Measurements from ENCODE around the gene SLC41A3. TPM values are rescaled to one million over a fixed set of nuclear protein-coding genes. Genes with fewer than 3 reads are reported as not detected.

Gene SLC41A3
- total and polyA plus RNA-seq, 10 of the 15 experiments (the other 5 are each of a cell fraction or from before 2014, with no cell fraction given), result 8.3 to 29.5 (median 16.7) TPM

- Histone ChIP-seq H3K27ac (ENCODE audit: control insufficient read depth, insufficient read depth) (no peak overlapping the region), H2AFZ (ENCODE audit: control insufficient read depth, low read depth, low read length) (no peak overlapping the region), H3K4me2 (ENCODE audit: control insufficient read depth, insufficient read depth) (no peak overlapping the region), H3K36me3 (ENCODE audit: control insufficient read depth in 2 of 2, insufficient read depth in 2 of 2, low read length in 1 of 2) (no peaks in the 10 kb centered on the region), H4K20me1 (ENCODE audit: control insufficient read depth, insufficient read depth) (no peaks in the 10 kb centered on the region), H3K27me3 (replicated peaks in 1 of 2; ENCODE audit: control insufficient read depth in 2 of 2, insufficient read depth in 2 of 2, low read length in 1 of 2) (no peaks in the 10 kb centered on the region; a peak in 1 of 4 replicates), H3K9ac (ENCODE audit: control insufficient read depth, insufficient read depth, low read length) (no peak overlapping the region), H3K4me3 (no peak overlapping the region), H3K9me3 (replicated peaks; ENCODE audit: control insufficient read depth, insufficient read depth, low read length) (no peaks in the 10 kb centered on the region), H3K4me1 (ENCODE audit: control insufficient read depth, insufficient read depth, low read length) (no peaks in the 10 kb centered on the region), H3K79me2 (ENCODE audit: control insufficient read depth, insufficient read depth, low read length) (no peaks in the 10 kb centered on the region)
- in situ Hi-C loops (cut with MboI) (no loop called here), intact Hi-C loops (cut with micrococcal nuclease; ENCODE audit: unreplicated experiment) (no loop called here)
- FAIRE-seq (no peak), DNase-seq (ENCODE audit: low read depth, low spot score) (no peak), ATAC-seq (peak; percentile 94)
- BruUV-seq (replicated peaks), result no TSS peak
- 32% methylated on average over 9 of the region's 9 CpGs for WGBS (ENCODE audit: insufficient coverage, insufficient replicate concordance, low lambda C conversion rate, missing lambda C conversion rate)
- RAD21 ChIA-PET (ENCODE audit: unreplicated experiment), result no interaction called here
- TF ChIP-seq CBX5 (IDR thresholded peaks at IDR 0.05; ENCODE audit: low read depth) (no peak), MEF2B (IDR thresholded peaks at IDR 0.05; ENCODE audit: partially characterized antibody, poor library complexity, severe bottlenecking) (no peak), RAD21 (IDR thresholded peaks at IDR 0.05; ENCODE audit: insufficient read depth, low read depth, low read length) (peak; percentile 14; the same call in 1 of the 2 replicates)
- TF ChIP-seq, protein P1, sequence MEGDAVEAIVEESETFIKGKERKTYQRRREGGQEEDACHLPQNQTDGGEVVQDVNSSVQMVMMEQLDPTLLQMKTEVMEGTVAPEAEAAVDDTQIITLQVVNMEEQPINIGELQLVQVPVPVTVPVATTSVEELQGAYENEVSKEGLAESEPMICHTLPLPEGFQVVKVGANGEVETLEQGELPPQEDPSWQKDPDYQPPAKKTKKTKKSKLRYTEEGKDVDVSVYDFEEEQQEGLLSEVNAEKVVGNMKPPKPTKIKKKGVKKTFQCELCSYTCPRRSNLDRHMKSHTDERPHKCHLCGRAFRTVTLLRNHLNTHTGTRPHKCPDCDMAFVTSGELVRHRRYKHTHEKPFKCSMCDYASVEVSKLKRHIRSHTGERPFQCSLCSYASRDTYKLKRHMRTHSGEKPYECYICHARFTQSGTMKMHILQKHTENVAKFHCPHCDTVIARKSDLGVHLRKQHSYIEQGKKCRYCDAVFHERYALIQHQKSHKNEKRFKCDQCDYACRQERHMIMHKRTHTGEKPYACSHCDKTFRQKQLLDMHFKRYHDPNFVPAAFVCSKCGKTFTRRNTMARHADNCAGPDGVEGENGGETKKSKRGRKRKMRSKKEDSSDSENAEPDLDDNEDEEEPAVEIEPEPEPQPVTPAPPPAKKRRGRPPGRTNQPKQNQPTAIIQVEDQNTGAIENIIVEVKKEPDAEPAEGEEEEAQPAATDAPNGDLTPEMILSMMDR (IDR thresholded peaks at IDR 0.05 in 2 of 3, conservative IDR thresholded peaks at IDR 0.05 in 1 of 3; ENCODE audit: control insufficient read depth in 2 of 3, extremely low read depth in 1 of 3, insufficient read depth in 1 of 3, low read depth in 3 of 3, low read length in 3 of 3), result peak; percentile 22 to 48 (median 40)
- POLR2A ChIA-PET, result no interaction called here
- CTCF ChIA-PET, result interaction anchor here (0.6 kb wide), 1 partner anchor 1604 kb away, joined by 3 read pairs; no protein-coding TSS in a partner anchor
- SMC1A ChIA-PET (ENCODE audit: uncharacterized antibody, unreplicated experiment), result no interaction called here
Observed at GRCh38 chr3:126113733-126114442, 30.0 kb upstream of the SLC41A3 start.

DNA sequence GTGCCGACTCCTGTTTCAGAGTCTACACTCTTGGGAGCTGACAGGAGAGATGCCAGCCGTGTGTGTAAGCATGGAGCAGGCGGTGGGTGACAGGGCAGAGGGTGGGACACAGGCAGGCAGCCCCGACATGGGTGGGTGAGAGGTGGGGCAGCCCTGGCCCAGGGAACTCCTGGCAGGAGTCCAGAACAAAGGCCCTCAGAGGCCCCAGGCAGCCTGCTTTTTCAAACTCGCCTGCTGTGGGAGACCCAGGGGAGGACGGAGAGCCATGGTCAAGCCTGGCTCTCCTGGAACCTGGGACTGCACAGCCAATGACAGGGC, 29.3 kb upstream of the SLC41A3 start:
- in situ Hi-C loops (cut with MboI), result no loop called here
- Histone ChIP-seq H3K36me3 (ENCODE audit: control insufficient read depth in 2 of 2, insufficient read depth in 2 of 2, low read length in 1 of 2) (no peaks in the 10 kb centered on the region), H3K79me2 (ENCODE audit: control insufficient read depth, insufficient read depth, low read length) (no peaks in the 10 kb centered on the region), H3K4me1 (ENCODE audit: control insufficient read depth, insufficient read depth, low read length) (no peaks in the 10 kb centered on the region), H3K9ac (ENCODE audit: control insufficient read depth, insufficient read depth, low read length) (no peak overlapping the region), H2AFZ (ENCODE audit: control insufficient read depth, low read depth, low read length) (no peak overlapping the region), H3K4me3 (no peak overlapping the region), H3K4me2 (ENCODE audit: control insufficient read depth, insufficient read depth) (no peak overlapping the region), H3K27ac (ENCODE audit: control insufficient read depth, insufficient read depth) (no peak overlapping the region), H3K9me3 (replicated peaks; ENCODE audit: control insufficient read depth, insufficient read depth, low read length) (no peaks in the 10 kb centered on the region), H3K27me3 (replicated peaks in 1 of 2; ENCODE audit: control insufficient read depth in 2 of 2, insufficient read depth in 2 of 2, low read length in 1 of 2) (no peaks in the 10 kb centered on the region), H4K20me1 (ENCODE audit: control insufficient read depth, insufficient read depth) (no peaks in the 10 kb centered on the region)
- ATAC-seq, result no peak
- RAD21 ChIA-PET (ENCODE audit: unreplicated experiment), result no interaction called here
- no peak for FAIRE-seq
- 26% methylated on average over 5 of the region's 6 CpGs for WGBS (ENCODE audit: insufficient coverage, insufficient replicate concordance, low lambda C conversion rate, missing lambda C conversion rate)
- SMC1A ChIA-PET (ENCODE audit: uncharacterized antibody, unreplicated experiment), result no interaction called here
- POLR2A ChIA-PET, result no interaction called here
- intact Hi-C loops (cut with micrococcal nuclease; ENCODE audit: unreplicated experiment), result no loop called here
- no peak for DNase-seq (ENCODE audit: low read depth, low spot score)
- CTCF ChIA-PET, result no interaction called here
- BruUV-seq (replicated peaks), result no TSS peak
- TF ChIP-seq ETV6 (conservative IDR thresholded peaks at IDR 0.05 in 1 of 2, IDR thresholded peaks at IDR 0.05 in 1 of 2; ENCODE audit: borderline replicate concordance in 1 of 2, low read depth in 1 of 2), result no peak
- TF ChIP-seq, protein P2, sequence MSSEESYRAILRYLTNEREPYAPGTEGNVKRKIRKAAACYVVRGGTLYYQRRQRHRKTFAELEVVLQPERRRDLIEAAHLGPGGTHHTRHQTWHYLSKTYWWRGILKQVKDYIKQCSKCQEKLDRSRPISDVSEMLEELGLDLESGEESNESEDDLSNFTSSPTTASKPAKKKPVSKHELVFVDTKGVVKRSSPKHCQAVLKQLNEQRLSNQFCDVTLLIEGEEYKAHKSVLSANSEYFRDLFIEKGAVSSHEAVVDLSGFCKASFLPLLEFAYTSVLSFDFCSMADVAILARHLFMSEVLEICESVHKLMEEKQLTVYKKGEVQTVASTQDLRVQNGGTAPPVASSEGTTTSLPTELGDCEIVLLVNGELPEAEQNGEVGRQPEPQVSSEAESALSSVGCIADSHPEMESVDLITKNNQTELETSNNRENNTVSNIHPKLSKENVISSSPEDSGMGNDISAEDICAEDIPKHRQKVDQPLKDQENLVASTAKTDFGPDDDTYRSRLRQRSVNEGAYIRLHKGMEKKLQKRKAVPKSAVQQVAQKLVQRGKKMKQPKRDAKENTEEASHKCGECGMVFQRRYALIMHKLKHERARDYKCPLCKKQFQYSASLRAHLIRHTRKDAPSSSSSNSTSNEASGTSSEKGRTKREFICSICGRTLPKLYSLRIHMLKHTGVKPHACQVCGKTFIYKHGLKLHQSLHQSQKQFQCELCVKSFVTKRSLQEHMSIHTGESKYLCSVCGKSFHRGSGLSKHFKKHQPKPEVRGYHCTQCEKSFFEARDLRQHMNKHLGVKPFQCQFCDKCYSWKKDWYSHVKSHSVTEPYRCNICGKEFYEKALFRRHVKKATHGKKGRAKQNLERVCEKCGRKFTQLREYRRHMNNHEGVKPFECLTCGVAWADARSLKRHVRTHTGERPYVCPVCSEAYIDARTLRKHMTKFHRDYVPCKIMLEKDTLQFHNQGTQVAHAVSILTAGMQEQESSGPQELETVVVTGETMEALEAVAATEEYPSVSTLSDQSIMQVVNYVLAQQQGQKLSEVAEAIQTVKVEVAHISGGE (CRISPR knock-in tag; IDR thresholded peaks at IDR 0.05), result no peak
- TF ChIP-seq, protein P3, sequence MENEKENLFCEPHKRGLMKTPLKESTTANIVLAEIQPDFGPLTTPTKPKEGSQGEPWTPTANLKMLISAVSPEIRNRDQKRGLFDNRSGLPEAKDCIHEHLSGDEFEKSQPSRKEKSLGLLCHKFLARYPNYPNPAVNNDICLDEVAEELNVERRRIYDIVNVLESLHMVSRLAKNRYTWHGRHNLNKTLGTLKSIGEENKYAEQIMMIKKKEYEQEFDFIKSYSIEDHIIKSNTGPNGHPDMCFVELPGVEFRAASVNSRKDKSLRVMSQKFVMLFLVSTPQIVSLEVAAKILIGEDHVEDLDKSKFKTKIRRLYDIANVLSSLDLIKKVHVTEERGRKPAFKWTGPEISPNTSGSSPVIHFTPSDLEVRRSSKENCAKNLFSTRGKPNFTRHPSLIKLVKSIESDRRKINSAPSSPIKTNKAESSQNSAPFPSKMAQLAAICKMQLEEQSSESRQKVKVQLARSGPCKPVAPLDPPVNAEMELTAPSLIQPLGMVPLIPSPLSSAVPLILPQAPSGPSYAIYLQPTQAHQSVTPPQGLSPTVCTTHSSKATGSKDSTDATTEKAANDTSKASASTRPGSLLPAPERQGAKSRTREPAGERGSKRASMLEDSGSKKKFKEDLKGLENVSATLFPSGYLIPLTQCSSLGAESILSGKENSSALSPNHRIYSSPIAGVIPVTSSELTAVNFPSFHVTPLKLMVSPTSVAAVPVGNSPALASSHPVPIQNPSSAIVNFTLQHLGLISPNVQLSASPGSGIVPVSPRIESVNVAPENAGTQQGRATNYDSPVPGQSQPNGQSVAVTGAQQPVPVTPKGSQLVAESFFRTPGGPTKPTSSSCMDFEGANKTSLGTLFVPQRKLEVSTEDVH (IDR thresholded peaks at IDR 0.05; ENCODE audit: low read depth, partially characterized antibody), result no peak
